Epidermal melanocyte (primary cell): ENCODE measurements around the gene NDRG2.
"Not testable (repeated sequence)": the region's sequence is repeated elsewhere in the genome, so short reads cannot be mapped to it uniquely, and the experiment has no call there.

Source experiments
- DNase-seq: peaks from one replicate; pipeline ENCODE4 v3.0.0; 2011; ENCODE audit warnings: low spot score; ENCODE audit not compliant: insufficient read length

NDRG2 gene

DNA sequence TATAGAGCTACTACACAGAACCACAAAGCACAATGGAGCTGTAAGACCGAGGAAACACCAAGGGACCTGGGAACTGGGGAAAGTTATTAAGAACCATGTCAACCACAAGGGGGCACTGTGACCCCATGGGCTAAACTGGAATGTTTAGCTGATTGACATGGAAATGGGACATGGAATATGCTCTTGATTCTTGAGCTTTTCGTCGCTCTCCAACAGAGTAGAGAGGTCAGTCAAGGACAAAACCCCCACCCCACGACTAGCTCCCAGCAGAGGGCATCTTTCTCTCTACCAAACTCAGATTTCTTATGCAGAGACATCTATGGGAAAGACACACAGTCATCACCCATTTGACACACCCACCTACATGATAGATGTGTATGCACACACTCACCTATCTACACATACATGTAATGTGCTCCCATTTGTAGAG, 10.1 kb downstream of the NDRG2 start:
- DNase-seq = peak; percentile 85

GRCh38 chr14:21011136-21011535, 13.7 kb downstream of the NDRG2 start:
- no peak for DNase-seq

- not testable (repeated sequence) for DNase-seq
These were observed 15.1 kb downstream of the NDRG2 start for GRCh38 chr14:21009721-21010120.

GRCh38 chr14:21003788-21004346, 21.0 kb downstream of the NDRG2 start:
- no peak for DNase-seq

- DNase-seq = no peak
These were observed 23.6 kb downstream of the NDRG2 start for GRCh38 chr14:21001218-21001617.

DNA sequence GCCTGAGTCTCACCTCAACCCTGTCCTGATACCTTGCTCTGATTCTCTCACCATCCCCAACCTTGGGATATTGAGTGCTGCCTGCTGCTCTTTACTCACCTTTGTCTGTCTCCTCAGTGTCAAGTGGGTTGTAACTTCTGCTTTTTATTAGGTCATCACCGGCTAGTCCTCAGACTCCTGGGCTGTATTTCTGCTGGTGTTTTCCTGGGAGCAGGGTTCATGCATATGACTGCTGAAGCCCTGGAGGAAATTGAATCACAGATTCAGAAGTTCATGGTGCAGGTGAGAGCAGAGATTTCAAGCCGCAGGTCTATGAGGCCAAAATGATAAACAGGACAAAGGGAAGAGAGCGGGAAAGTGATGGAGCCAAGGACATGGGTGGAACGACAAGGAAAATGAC, 25.3 kb downstream of the NDRG2 start:
- no peak for DNase-seq

GRCh38 chr14:20998674-20999366, 26.0 kb downstream of the NDRG2 start, which contains the start of gene SLC39A2:
TSS of gene SLC39A2 (plus strand) at chr14:20999293. CDS start at chr14:20999447, 154 bp downstream.
- DNase-seq = no peak

GRCh38 chr14:20998139-20998538, 26.7 kb downstream of the NDRG2 start:
- DNase-seq = no peak

- no peak for DNase-seq
These were observed 27.3 kb downstream of the NDRG2 start for GRCh38 chr14:20997564-20997963.

- DNase-seq = no peak
These were observed 27.7 kb downstream of the NDRG2 start for GRCh38 chr14:20997115-20997514.

GRCh38 chr14:20996521-20996920, 28.3 kb downstream of the NDRG2 start:
- DNase-seq = no peak

- DNase-seq = peak; percentile 89
These were observed 34.9 kb downstream of the NDRG2 start, which contains the start of gene METTL17 for GRCh38 chr14:20989787-20990600. TSS of gene METTL17 (plus strand) at chr14:20989980. CDS start at chr14:20990003, 23 bp downstream.

DNA sequence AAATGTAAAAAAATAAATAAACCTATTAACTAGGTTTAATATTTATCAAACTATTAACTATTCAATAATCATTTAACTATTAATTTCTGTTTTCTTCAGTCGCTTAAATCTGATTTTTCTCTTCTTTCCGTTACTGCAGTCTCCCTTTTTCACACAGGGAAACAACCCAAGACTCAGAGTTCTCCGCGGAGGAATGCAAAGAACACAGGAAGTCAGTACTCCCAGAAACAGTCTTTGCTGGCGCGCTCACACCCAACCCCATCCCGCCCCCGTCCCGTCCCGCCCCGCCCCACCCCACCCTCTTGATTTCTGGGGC, 35.4 kb downstream of the NDRG2 start:
- no peak for DNase-seq

- DNase-seq = no peak
These were observed 36.0 kb downstream of the NDRG2 start for GRCh38 chr14:20988717-20989470.

- no peak for DNase-seq
These were observed 38.0 kb downstream of the NDRG2 start for GRCh38 chr14:20986811-20987210.

GRCh38 chr14:20985650-20986049, 39.2 kb downstream of the NDRG2 start:
- not testable (repeated sequence) for DNase-seq

GRCh38 chr14:20982646-20983369, 42.1 kb downstream of the NDRG2 start:
- no peak for DNase-seq

GRCh38 chr14:20980906-20981305, 44.0 kb downstream of the NDRG2 start:
- DNase-seq = no peak

DNA sequence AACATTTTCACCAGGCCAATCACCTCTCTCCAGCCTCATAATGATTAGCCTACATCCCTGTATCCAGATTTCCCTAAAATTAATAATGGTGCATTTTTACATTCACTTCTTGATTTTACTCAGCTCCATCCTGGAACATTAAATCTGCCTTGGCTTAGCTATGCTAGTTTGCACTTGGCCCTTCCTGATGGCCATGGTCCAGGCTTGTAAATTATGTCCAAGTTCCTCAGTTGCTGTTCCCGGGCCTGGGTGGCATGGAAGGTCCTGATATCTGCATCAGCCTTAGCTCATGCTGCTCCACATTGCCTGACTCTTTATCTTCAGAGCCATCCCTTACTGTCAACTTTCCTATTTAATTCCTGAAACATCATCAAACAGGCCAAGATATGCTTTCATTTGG, 46.2 kb downstream of the NDRG2 start:
- no peak for DNase-seq

GRCh38 chr14:20976291-20976690, 48.6 kb downstream of the NDRG2 start:
- no peak for DNase-seq

- no peak for DNase-seq
These were observed 51.4 kb downstream of the NDRG2 start for GRCh38 chr14:20973501-20973900.
